HCT116 (cell line): ENCODE results near the gene VWF. TPM values are rescaled to one million over a fixed set of nuclear protein-coding genes. Genes with fewer than 3 reads are reported as not detected.
"Not testable (repeated sequence)": the region's sequence is repeated elsewhere in the genome, so short reads cannot be mapped to it uniquely, and the experiment has no call there.

Source experiments
- ATAC-seq: fragments of 200-7000 bp; cut with Tn5 transposase; 2 replicates; pipeline ENCODE4 v1.9.1; 2020; ENCODE audit warnings: mild to moderate bottlenecking, moderate library complexity
- BruUV-seq: library from RNA; stranded (reverse); fragments of 400-500 nt; replicated peaks from 2 replicates; lab custom pipeline; 2021; lab: Mats Ljungman, UMichigan
- CTCF ChIA-PET: fragments of 300-600 bp; sonication (Branson Sonifier 250); formaldehyde crosslinking; loops from one replicate; lab custom pipeline; 2021; ENCODE audit warnings: antibody characterized with exemption; lab: Charles Lee
- POLR2A ChIA-PET: fragments of 300-600, 350-600 bp; sonication (Branson Sonifier 250); formaldehyde crosslinking; loops from one replicate; lab custom pipeline; 2021; ENCODE audit warnings: antibody characterized with exemption; lab: Charles Lee
- RAD21 ChIA-PET, 2 experiments: fragments of 300-600 bp; sonication (Branson Sonifier 250); formaldehyde crosslinking; loops; one replicate each; lab custom pipeline; 2023; ENCODE audit warnings: low total read pairs in 2 of 2; ENCODE audit not compliant: uncharacterized antibody in 2 of 2, unreplicated experiment in 2 of 2, low non-redundant PET in 1 of 2; lab: Charles Lee
- DNase-seq: peaks from one replicate; pipeline ENCODE4 v3.0.0-alpha.2; 2010; ENCODE audit warnings: low read depth, low spot score
- H2AFZ ChIP-seq: fragments of 200-600 bp; shearing (Covaris generic), sonication (generic); 2 replicates; pipeline ENCODE4 v1.6.1; 2017; ENCODE audit warnings: low read depth, mixed run types, mixed read lengths, antibody characterized with exemption, low read length; ENCODE audit not compliant: poor library complexity, severe bottlenecking
- H3K27ac ChIP-seq: 2 replicates; pipeline ENCODE4 v1.5.1; 2012; ENCODE audit warnings: low read depth, low read length
- H3K27me3 ChIP-seq: fragments of 200-600 bp; sonication (generic); 2 replicates; pipeline ENCODE4 v1.6.1; 2016; ENCODE audit warnings: mixed run types, low read length, mixed read lengths; ENCODE audit not compliant: insufficient read depth
- H3K36me3 ChIP-seq, 2 experiments: fragments of 200-500 bp in 1 of 2; fragments of 200-600 bp in 1 of 2; sonication (Bioruptor generic) in 1 of 2; sonication (generic) in 1 of 2; 2 replicates each; pipeline versions ENCODE4 v1.5.1 to v1.6.1; 2014 to 2016; ENCODE audit warnings: low read length in 2 of 2, inconsistent platforms in 1 of 2, mixed read lengths in 1 of 2, mixed run types in 1 of 2; ENCODE audit not compliant: insufficient read depth in 2 of 2, control insufficient read depth in 1 of 2
- H3K4me1 ChIP-seq, 2 experiments: fragments of 200-600 bp in 1 of 2; sonication (generic) in 1 of 2; 2 replicates each; pipeline versions ENCODE4 v1.5.1 to v1.6.1; 2012 to 2017; ENCODE audit warnings: low read length in 2 of 2, inconsistent platforms in 1 of 2, mild to moderate bottlenecking in 1 of 2, mixed read lengths in 1 of 2, mixed run types in 1 of 2, moderate library complexity in 1 of 2; ENCODE audit not compliant: insufficient read depth in 2 of 2, control insufficient read depth in 1 of 2
- H3K4me2 ChIP-seq: fragments of 200-600 bp; sonication (generic); 2 replicates; pipeline ENCODE4 v1.6.1; 2017; ENCODE audit warnings: mixed run types, low read length, mixed read lengths
- H3K4me3 ChIP-seq, 2 experiments: fragments of 200-600 bp in 1 of 2; sonication (generic) in 1 of 2; replicated peaks in 1 of 2; 2 replicates each; pipeline ENCODE4 v1.5.1; 2011 to 2016; ENCODE audit warnings: low read length in 2 of 2, control low read depth in 1 of 2, low read depth in 1 of 2, mild to moderate bottlenecking in 1 of 2, mixed read lengths in 1 of 2, mixed run types in 1 of 2
- H3K79me2 ChIP-seq: fragments of 200-600 bp; sonication (generic); 2 replicates; pipeline ENCODE4 v1.6.1; 2017; ENCODE audit warnings: mild to moderate bottlenecking, mixed run types, low read length, moderate library complexity, mixed read lengths; ENCODE audit not compliant: insufficient read depth
- H3K9ac ChIP-seq: fragments of 200-600 bp; sonication (generic); 2 replicates; pipeline ENCODE4 v1.6.1; 2016; ENCODE audit warnings: low read length, mixed read lengths
- H3K9me2 ChIP-seq: fragments of 200-600 bp; sonication (generic), shearing (Covaris generic); 2 replicates; pipeline ENCODE4 v1.6.1; 2017; ENCODE audit warnings: mixed run types, mild to moderate bottlenecking, moderate library complexity; ENCODE audit not compliant: insufficient read depth
- H3K9me3 ChIP-seq, 2 experiments: fragments of 200-500 bp in 1 of 2; fragments of 200-600 bp in 1 of 2; sonication (Bioruptor generic) in 1 of 2; sonication (generic) in 1 of 2; 2 replicates each; pipeline ENCODE4 v1.6.1; 2014 to 2017; ENCODE audit warnings: low read length in 2 of 2, mixed read lengths in 2 of 2, inconsistent platforms in 1 of 2, low read depth in 1 of 2, mild to moderate bottlenecking in 1 of 2, mixed run types in 1 of 2, moderate library complexity in 1 of 2; ENCODE audit not compliant: control insufficient read depth in 1 of 2, insufficient read depth in 1 of 2
- H4K20me1 ChIP-seq: fragments of 200-600 bp; sonication (generic), shearing (Covaris generic); 2 replicates; pipeline ENCODE4 v1.6.1; 2017; ENCODE audit warnings: mixed run types, mild to moderate bottlenecking, moderate library complexity; ENCODE audit not compliant: insufficient read depth
- ELF1 ChIP-seq: IDR thresholded peaks from 2 replicates; pipeline ENCODE4 v1.6.1; 2012; ENCODE audit warnings: low read depth, borderline replicate concordance
- EZH2 ChIP-seq: fragments of 200-600 bp; sonication (generic); IDR thresholded peaks from 2 replicates; pipeline ENCODE4 v1.6.1; 2017; ENCODE audit warnings: antibody characterized with exemption, mixed run types
- JUND ChIP-seq: IDR thresholded peaks from 2 replicates; pipeline ENCODE4 v1.6.1; 2012
- ZNF274 ChIP-seq: fragments of 200-500 bp; sonication (Bioruptor generic); IDR thresholded peaks from 2 replicates; pipeline ENCODE4 v1.6.1; 2014; ENCODE audit warnings: mild to moderate bottlenecking, low read depth, low read length, inconsistent platforms
- intact Hi-C: fragments of 100-400 bp; cut with micrococcal nuclease; formaldehyde crosslinking; loops from 2 replicates; pipeline ENCODE4 v1.10.0; 2022
- total RNA-seq: library from RNA; stranded (reverse); gene quantifications from one replicate; pipeline ENCODE4 v1.2.1, GENCODE V29; 2021; ENCODE audit not compliant: unreplicated experiment

Gene VWF
- total RNA-seq, 1 experiment from 2014 or later: 0.57 TPM

- Histone ChIP-seq H3K4me1 (no peaks in the 10 kb centered on the region), H3K27ac (no peak overlapping the region), H3K4me2 (no peak overlapping the region), H3K36me3 (no peaks in the 10 kb centered on the region), H3K9me3 (no peaks in the 10 kb centered on the region), H3K4me3 (no peak overlapping the region), H3K9ac (no peak overlapping the region), H3K79me2 (no peaks in the 10 kb centered on the region), H3K27me3 (no peaks in the 10 kb centered on the region), H2AFZ (no peak overlapping the region), H4K20me1 (no peaks in the 10 kb centered on the region), H3K9me2 (no peaks in the 10 kb centered on the region)
- RAD21 ChIA-PET: no interaction called here
- no peak for DNase-seq
- CTCF ChIA-PET: no interaction called here
- no peak for ATAC-seq
- intact Hi-C loops: no loop called here
- TF ChIP-seq ELF1 (no peak), EZH2 (no peak), ZNF274 (no peak), JUND (no peak)
- no TSS peak for BruUV-seq
- POLR2A ChIA-PET: no interaction called here
Measured at GRCh38 chr12:6026998-6027397, 97.5 kb downstream of the VWF start.

DNA sequence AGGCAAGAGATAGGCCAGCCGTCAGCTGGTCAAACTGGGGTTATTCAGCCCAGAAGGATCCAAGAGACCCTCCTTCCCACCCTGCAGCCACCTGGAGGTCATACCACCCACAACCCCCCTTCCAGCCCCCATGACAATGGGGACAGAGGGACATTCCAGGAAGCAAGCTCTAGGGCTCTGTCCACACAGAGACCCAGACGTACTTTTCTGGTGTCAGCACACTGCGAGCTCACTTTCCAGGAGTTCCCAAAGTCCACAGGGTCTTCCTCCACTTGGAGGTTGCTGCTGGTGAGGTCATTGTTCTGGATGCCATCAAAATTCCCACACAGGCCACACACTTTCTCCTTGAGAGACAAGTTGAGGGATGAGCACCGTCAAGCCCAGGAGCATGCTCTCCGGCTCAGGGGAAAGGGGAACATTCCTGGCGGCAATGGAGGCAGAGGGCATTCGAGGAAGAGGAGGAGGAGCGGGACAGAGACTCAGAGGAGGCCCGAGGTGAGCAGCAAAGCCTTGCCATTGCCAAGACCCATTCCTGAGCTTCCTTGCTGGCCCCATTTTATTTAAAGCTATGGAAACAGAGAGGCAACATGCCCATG is 98.7 kb downstream of the VWF start:
- H3K4me2 ChIP-seq, CTCF ChIA-PET, H3K79me2 ChIP-seq, intact Hi-C loops, DNase-seq, BruUV-seq, H3K9me2 ChIP-seq, ATAC-seq, H3K36me3 ChIP-seq, RAD21 ChIA-PET, H3K4me3 ChIP-seq, H3K27ac ChIP-seq, H3K27me3 ChIP-seq, POLR2A ChIA-PET, H3K4me1 ChIP-seq, H4K20me1 ChIP-seq, H3K9ac ChIP-seq, H3K9me3 ChIP-seq, H2AFZ ChIP-seq: not testable (repeated sequence)

- ATAC-seq, POLR2A ChIA-PET, H3K4me2 ChIP-seq, H3K36me3 ChIP-seq, H3K79me2 ChIP-seq, H4K20me1 ChIP-seq, H2AFZ ChIP-seq, DNase-seq, H3K9me2 ChIP-seq, H3K9me3 ChIP-seq, H3K4me1 ChIP-seq, intact Hi-C loops, H3K9ac ChIP-seq, CTCF ChIA-PET, BruUV-seq, H3K4me3 ChIP-seq, H3K27ac ChIP-seq, RAD21 ChIA-PET, H3K27me3 ChIP-seq: not testable (repeated sequence)
Measured at GRCh38 chr12:6024066-6024465, 100.4 kb downstream of the VWF start.
